NCI-H1105 (cell line): Measurements from ENCODE around the gene THOP1.

ENCODE experiments used
- DNase-seq: peaks from one replicate; lab custom pipeline; 2025; lab: John Stamatoyannopoulos, UW

The THOP1 gene

GRCh38 chr19:2854849-2855248 lies 69.5 kb downstream of the THOP1 start:
- DNase-seq, result no peak

DNA sequence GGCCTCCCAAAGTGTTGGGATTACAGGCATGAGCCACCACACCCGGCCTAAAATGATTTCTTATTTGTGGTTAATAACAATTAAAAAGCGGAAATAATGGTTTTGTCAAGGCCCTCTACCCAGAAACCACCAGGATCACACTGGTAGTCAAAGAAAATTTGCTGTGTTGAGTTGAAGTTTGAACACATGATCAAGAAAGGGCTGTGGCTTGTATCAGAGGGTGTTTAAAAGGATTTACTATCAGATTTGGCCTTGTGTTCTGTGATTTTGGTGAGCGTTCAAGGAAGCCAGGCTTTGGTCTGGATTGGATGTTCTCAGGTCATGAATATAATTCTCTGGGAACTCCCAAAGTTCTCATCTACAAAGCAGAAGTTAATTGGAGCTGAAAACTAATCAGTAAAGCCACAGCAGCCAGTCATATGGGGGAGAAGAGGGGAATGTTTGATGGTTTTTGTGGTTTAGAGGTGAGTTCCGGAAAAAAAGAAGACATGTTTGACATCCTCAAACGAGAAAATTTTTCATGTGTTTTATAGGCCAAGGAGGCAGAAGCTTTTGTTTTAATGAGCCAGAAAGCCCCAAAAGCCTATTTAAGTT lies 71.3 kb downstream of the THOP1 start:
- DNase-seq, result no peak

GRCh38 chr19:2858864-2859263 lies 73.6 kb downstream of the THOP1 start:
- no peak for DNase-seq

DNA sequence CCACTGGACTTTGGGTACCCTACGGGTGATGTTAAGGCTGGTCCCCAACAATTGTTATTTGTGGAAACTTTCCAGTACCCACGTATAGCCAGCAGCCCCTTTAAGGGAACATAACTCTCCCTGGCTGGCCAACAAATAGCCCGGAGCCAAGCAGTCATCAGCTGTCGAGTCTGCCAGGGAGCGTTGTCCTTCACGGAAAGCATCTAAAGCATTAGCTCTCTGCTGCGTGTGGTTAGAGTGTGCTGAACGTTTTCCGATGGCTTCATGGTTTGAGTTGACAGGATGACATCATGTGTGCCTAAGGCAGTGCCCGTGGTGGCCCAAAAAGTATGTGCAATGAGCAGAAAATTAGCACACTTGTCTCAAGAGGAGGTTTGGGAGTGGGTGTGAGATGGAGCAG lies 78.5 kb downstream of the THOP1 start:
- no peak for DNase-seq
